Keratinocyte (primary cell): Measurements from ENCODE around the gene CENPP. TPM values are rescaled to one million over a fixed set of nuclear protein-coding genes. Genes with fewer than 3 reads are reported as not detected.

ENCODE experiments used
- DNase-seq: peaks from one replicate; pipeline ENCODE4 v3.0.0-alpha.2; 2011; ENCODE audit warnings: low read depth, missing footprints, low spot score
- FAIRE-seq: peaks from 2 replicates; lab custom pipeline; 2011; peaks lifted over from hg19 to GRCh38; lab: Jason Lieb, UNC
- H2AFZ ChIP-seq: 2 replicates; pipeline ENCODE4 v1.6.0; 2012; ENCODE audit warnings: low read length, control low read depth, inconsistent platforms; ENCODE audit not compliant: control insufficient read depth
- H3K27ac ChIP-seq: 2 replicates; pipeline ENCODE4 v1.5.1; 2011; ENCODE audit warnings: low read length; ENCODE audit not compliant: control insufficient read depth, insufficient read depth
- H3K27me3 ChIP-seq: 3 replicates; pipeline ENCODE4 v1.6.0; 2011; ENCODE audit warnings: low read length; ENCODE audit not compliant: control insufficient read depth, insufficient read depth; ENCODE audit errors: extremely low read depth
- H3K36me3 ChIP-seq, 2 experiments: 2 replicates in 1 of 2; 3 replicates in 1 of 2; pipeline ENCODE4 v1.5.1; 2011; ENCODE audit warnings: low read length in 2 of 2, mild to moderate bottlenecking in 1 of 2; ENCODE audit not compliant: control insufficient read depth in 2 of 2, insufficient read depth in 2 of 2; ENCODE audit errors: extremely low read depth in 1 of 2
- H3K4me1 ChIP-seq: 3 replicates; pipeline ENCODE4 v1.5.1; 2011; ENCODE audit warnings: low read length; ENCODE audit not compliant: control insufficient read depth, insufficient read depth; ENCODE audit errors: extremely low read depth
- H3K4me2 ChIP-seq: 3 replicates; pipeline ENCODE4 v1.6.0; 2011; ENCODE audit warnings: low read depth, low read length; ENCODE audit not compliant: control insufficient read depth, insufficient read depth; ENCODE audit errors: extremely low read depth
- H3K4me3 ChIP-seq, 3 experiments: fragments of 200-600 bp in 1 of 3; sonication (generic) in 1 of 3; 2 replicates in 2 of 3; 3 replicates in 1 of 3; pipeline ENCODE4 v1.5.1; 2011 to 2016; ENCODE audit warnings: low read length in 3 of 3, mild to moderate bottlenecking in 3 of 3, control low read depth in 2 of 3, inconsistent platforms in 1 of 3, low read depth in 1 of 3, mixed read lengths in 1 of 3, mixed run types in 1 of 3, moderate library complexity in 1 of 3; ENCODE audit not compliant: control insufficient read depth in 2 of 3, insufficient read depth in 2 of 3; ENCODE audit errors: extremely low read depth in 1 of 3
- H3K79me2 ChIP-seq: 2 replicates; pipeline ENCODE4 v1.6.0; 2012; ENCODE audit warnings: low read length; ENCODE audit not compliant: control insufficient read depth, insufficient read depth
- H3K9ac ChIP-seq: 3 replicates; pipeline ENCODE4 v1.6.0; 2011; ENCODE audit warnings: low read length; ENCODE audit not compliant: control insufficient read depth, insufficient read depth; ENCODE audit errors: extremely low read depth
- H3K9me1 ChIP-seq: 3 replicates; pipeline ENCODE4 v1.6.0; 2011; ENCODE audit warnings: low read length; ENCODE audit not compliant: control insufficient read depth, insufficient read depth; ENCODE audit errors: extremely low read depth
- H3K9me3 ChIP-seq: 2 replicates; pipeline ENCODE4 v1.5.1; 2012; ENCODE audit warnings: low read depth, low read length; ENCODE audit not compliant: control insufficient read depth
- H4K20me1 ChIP-seq: 3 replicates; pipeline ENCODE4 v1.6.0; 2011; ENCODE audit warnings: low read length; ENCODE audit not compliant: control insufficient read depth, insufficient read depth; ENCODE audit errors: extremely low read depth
- EZH2 ChIP-seq: IDR thresholded peaks from one replicate; pipeline ENCODE4 v1.6.1; 2012; ENCODE audit warnings: inconsistent platforms, mild to moderate bottlenecking, low read length, moderate library complexity
- dilution Hi-C: fragments of 300-500 bp; cut with MboI; formaldehyde crosslinking; loops from one replicate; pipeline ENCODE4 v1.7.0; 2020; ENCODE audit warnings: low sequenced_read_pairs; ENCODE audit not compliant: extremely low pct_ligation_motif_present
- polyA plus RNA-seq, 5 experiments: library from polyadenylated mRNA; depleted of rRNA in 3 of 5; stranded (reverse) in 3 of 5; stranded (forward) in 1 of 5; unstranded in 1 of 5; fragments of >200 nt; gene quantifications; 1 replicate in 1 of 5; 2 replicates in 3 of 5; 3 replicates in 1 of 5; pipeline versions ENCODE4 v1.2.1 to v1.2.3, GENCODE V29; 2011 to 2012; ENCODE audit warnings: missing spikeins in 2 of 5, low read depth in 1 of 5, low replicate concordance in 1 of 5
- TF ChIP-seq, protein P1 (sequence below), 3 experiments: IDR thresholded peaks in 1 of 3; conservative IDR thresholded peaks in 1 of 3; optimal IDR thresholded peaks in 1 of 3; 2 replicates in 2 of 3; 3 replicates in 1 of 3; pipeline versions ENCODE3 to v1.5.1; 2011; ENCODE audit warnings: low read length in 3 of 3, mild to moderate bottlenecking in 3 of 3, moderate library complexity in 2 of 3, control low read depth in 1 of 3, inconsistent platforms in 1 of 3; ENCODE audit not compliant: insufficient read depth in 2 of 3; ENCODE audit errors: extremely low read depth in 1 of 3

The CENPP gene
- polyA plus RNA-seq, 1 donor (not counting 4 experiments of a cell fraction or from before 2014, with no cell fraction given) = 6.7 TPM

DNA sequence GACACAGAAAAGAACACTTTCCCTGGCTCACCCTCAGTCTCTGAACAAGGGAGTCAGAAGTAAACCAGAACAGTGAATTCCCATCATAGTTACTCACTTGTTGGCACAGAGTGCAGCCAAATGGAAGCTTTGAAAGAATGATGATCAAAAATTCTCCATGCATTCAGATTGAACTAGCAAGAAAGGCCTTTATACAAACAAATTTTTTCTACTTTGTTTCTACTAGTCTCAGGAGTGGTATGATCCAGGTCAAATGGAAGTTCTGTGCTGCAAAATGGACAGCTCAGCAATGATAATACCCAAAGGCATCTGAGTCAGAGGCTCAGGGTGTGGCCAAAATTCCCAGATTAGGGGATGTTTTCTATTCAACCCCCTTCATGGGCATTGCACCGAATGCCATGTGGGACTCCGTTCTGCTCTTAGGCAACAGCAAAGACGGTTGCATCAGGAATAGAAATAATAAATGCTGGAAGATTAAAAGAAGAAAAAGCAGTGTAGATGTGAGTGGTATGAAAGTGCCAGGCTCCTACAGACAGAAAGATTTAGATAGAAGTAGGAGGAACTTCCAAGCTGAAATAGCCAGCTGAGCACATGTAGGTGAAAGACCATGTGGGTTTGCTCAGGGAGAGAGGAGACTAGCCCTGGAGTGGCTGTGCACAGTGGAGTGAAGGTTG, 180.6 kb downstream of the CENPP start:
- Histone ChIP-seq H3K27ac (peak overlapping the region; percentile 98), H3K9me3 (no peaks in the 10 kb centered on the region), H3K9ac (peak overlapping the region; percentile 82), H4K20me1 (no peaks in the 10 kb centered on the region), H3K27me3 (no peaks in the 10 kb centered on the region), H3K79me2 (no peaks in the 10 kb centered on the region), H2AFZ (peak overlapping the region; percentile 84), H3K4me2 (peak overlapping the region; percentile 57), H3K9me1 (no peaks in the 10 kb centered on the region), H3K4me1 (peaks cover 40% of the 10 kb centered on the region), H3K36me3 (no peaks in the 10 kb centered on the region), H3K4me3 (peak overlapping the region in 2 of 3 experiments; percentile 7 to 52)
- no peak for TF ChIP-seq EZH2
- TF ChIP-seq, protein P1, sequence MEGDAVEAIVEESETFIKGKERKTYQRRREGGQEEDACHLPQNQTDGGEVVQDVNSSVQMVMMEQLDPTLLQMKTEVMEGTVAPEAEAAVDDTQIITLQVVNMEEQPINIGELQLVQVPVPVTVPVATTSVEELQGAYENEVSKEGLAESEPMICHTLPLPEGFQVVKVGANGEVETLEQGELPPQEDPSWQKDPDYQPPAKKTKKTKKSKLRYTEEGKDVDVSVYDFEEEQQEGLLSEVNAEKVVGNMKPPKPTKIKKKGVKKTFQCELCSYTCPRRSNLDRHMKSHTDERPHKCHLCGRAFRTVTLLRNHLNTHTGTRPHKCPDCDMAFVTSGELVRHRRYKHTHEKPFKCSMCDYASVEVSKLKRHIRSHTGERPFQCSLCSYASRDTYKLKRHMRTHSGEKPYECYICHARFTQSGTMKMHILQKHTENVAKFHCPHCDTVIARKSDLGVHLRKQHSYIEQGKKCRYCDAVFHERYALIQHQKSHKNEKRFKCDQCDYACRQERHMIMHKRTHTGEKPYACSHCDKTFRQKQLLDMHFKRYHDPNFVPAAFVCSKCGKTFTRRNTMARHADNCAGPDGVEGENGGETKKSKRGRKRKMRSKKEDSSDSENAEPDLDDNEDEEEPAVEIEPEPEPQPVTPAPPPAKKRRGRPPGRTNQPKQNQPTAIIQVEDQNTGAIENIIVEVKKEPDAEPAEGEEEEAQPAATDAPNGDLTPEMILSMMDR (optimal IDR thresholded peaks at IDR 0.05 in 1 of 3, IDR thresholded peaks at IDR 0.05 in 1 of 3, conservative IDR thresholded peaks at IDR 0.05 in 1 of 3; ENCODE audit: extremely low read depth in 1 of 3, insufficient read depth in 2 of 3, low read length in 3 of 3) = no peak
- DNase-seq (peak; percentile 64), FAIRE-seq (peak; percentile 85)
- dilution Hi-C loops = no loop called here

DNA sequence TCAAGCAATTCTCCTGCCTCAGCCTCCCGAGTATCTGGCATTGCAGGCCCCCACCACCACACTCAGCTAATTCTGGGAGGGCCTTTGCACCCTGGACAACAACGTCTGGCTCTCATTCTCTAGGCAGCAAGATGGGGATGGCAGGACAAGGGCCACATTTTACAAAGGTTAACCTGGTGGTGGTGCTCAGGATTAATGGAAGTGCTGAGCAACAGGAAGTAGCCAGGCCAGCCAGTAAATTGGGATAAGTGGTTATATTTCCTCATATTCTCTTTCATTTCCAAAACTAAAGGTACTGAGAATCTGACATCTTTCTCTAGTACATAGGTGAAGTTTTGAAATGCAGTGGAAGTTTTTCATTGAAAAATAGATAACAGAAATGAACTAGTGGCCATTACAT, 181.3 kb downstream of the CENPP start:
- DNase-seq (no peak), FAIRE-seq (no peak)
- Histone ChIP-seq H3K4me1 (peaks cover 39% of the 10 kb centered on the region), H3K9me3 (no peaks in the 10 kb centered on the region), H3K27me3 (no peaks in the 10 kb centered on the region), H3K4me3 (no peak overlapping the region), H3K9me1 (no peaks in the 10 kb centered on the region), H2AFZ (no peak overlapping the region), H3K79me2 (no peaks in the 10 kb centered on the region), H3K9ac (peak overlapping the region; percentile 82), H3K4me2 (peak overlapping the region; percentile 1), H4K20me1 (no peaks in the 10 kb centered on the region), H3K27ac (peak overlapping the region; percentile 98), H3K36me3 (no peaks in the 10 kb centered on the region)
- dilution Hi-C loops = no loop called here
- TF ChIP-seq, protein P1 (optimal IDR thresholded peaks at IDR 0.05 in 1 of 3, IDR thresholded peaks at IDR 0.05 in 1 of 3, conservative IDR thresholded peaks at IDR 0.05 in 1 of 3; ENCODE audit: extremely low read depth in 1 of 3, insufficient read depth in 2 of 3, low read length in 3 of 3) = peak in 1 of 3 experiments; percentile 36
- TF ChIP-seq EZH2 = no peak
